Measurements from ENCODE around the gene PRKD3. TPM values are rescaled to one million over a fixed set of nuclear protein-coding genes. Genes with fewer than 3 reads are reported as not detected.
"Not testable (repeated sequence)": the region's sequence is repeated elsewhere in the genome, so short reads cannot be mapped to it uniquely, and the experiment has no call there.

The PRKD3 gene
- total and polyA plus RNA-seq, 11 donors: 3.4 to 24.5 (median 11.1) TPM

GRCh38 chr2:37295469-37296073 is 29.1 kb downstream of the PRKD3 start:
- 88 to 91% (median 89%) methylated on average over 1 of the region's 1 CpG for WGBS, 4 donors
- Histone ChIP-seq H3K4me3 (no peak overlapping the region), H3K27me3 (no peaks in the 10 kb centered on the region), H3K9me3 (no peaks in the 10 kb centered on the region), H3K4me1 (no peaks in the 10 kb centered on the region), H3K36me3 (peaks cover 0 to 27% (median 9%) of the 10 kb centered on the region in 9 donors), H3K27ac (no peak overlapping the region)
- intact Hi-C loops (cut with DNase I): no loop called here
- no peak for ATAC-seq
- TF ChIP-seq CTCF (IDR thresholded peaks at IDR 0.05) (no peak), POLR2A (IDR thresholded peaks at IDR 0.05) (no peak)
- DNase-seq: no peak

GRCh38 chr2:37294858-37295257 is 29.8 kb downstream of the PRKD3 start:
- DNase-seq; H3K4me3 ChIP-seq; H3K9me3 ChIP-seq; ATAC-seq; intact Hi-C loops (cut with DNase I); H3K27me3 ChIP-seq; H3K4me1 ChIP-seq; H3K27ac ChIP-seq: not testable (repeated sequence)
- H3K36me3 ChIP-seq: peaks cover 0 to 34% (median 14%) of the 10 kb centered on the region in 9 donors
- 95 to 100% (median 97%) methylated on average over 2 of the region's 2 CpGs for WGBS, 4 donors

DNA sequence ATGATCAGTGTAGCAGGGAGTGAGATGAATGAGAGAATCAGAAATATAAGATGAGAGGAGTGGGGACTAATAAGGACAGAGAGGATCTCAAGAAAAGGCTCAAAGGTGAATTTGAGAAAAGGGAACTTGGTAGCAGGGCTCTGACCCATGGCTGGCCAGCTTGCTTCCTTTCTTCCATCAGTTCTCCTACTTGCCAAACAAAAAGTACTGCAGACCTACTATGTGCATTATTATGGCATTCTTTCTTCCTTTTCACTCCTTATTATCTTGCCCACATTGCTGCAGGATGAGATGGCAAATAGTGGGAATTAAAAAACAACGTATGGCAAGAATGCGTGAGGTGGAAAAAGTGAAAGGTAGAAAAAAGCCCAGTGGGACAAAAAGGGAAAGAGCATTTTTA is 33.0 kb downstream of the PRKD3 start:
- Histone ChIP-seq H3K4me3 (no peak overlapping the region), H3K27me3 (no peaks in the 10 kb centered on the region), H3K27ac (no peak overlapping the region), H3K9me3 (no peaks in the 10 kb centered on the region), H3K36me3 (peaks cover 0 to 65% (median 41%) of the 10 kb centered on the region in 9 donors), H3K4me1 (no peaks in the 10 kb centered on the region)
- intact Hi-C loops (cut with DNase I): no loop called here
- TF ChIP-seq CTCF (IDR thresholded peaks at IDR 0.05): no peak
- no peak for TF ChIP-seq POLR2A (IDR thresholded peaks at IDR 0.05)
- WGBS, 4 donors: 93 to 99% (median 95%) methylated on average over 2 of the region's 2 CpGs
- no peak for ATAC-seq
- no peak for DNase-seq

DNA sequence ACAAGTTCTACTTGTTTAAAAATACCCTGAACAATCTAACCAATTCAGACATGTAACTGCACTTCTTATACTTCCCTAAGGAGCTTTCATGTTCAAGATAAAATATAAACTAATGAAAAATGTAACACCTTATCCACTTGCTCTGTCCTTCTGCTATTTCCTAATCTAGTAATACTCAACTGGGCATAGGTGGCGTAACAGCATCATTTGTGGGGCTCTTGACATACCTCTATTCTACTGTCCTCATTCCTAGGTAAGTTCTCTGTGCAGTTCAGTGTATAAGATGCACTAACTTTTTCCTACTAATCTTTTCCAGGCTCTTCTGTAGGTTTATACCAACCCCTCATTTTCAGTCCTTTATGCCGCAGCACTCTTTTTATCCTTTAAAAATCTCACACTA is 36.7 kb downstream of the PRKD3 start:
- no peak for ATAC-seq
- 95 to 99% (median 97%) methylated on average over 2 of the region's 2 CpGs for WGBS, 4 donors
- H3K4me1 ChIP-seq: peaks cover 0 to 5% (median 0%) of the 10 kb centered on the region in 12 donors
- no peak for DNase-seq
- H3K4me3 ChIP-seq: no peak overlapping the region
- intact Hi-C loops (cut with DNase I): no loop called here
- no peaks in the 10 kb centered on the region for H3K9me3 ChIP-seq
- peaks cover 0 to 97% (median 61%) of the 10 kb centered on the region in 9 donors for H3K36me3 ChIP-seq
- TF ChIP-seq CTCF (IDR thresholded peaks at IDR 0.05) (peak in 2 of 12 donors; percentile 11 to 27), POLR2A (IDR thresholded peaks at IDR 0.05) (no peak)
- H3K27me3 ChIP-seq: no peaks in the 10 kb centered on the region
- no peak overlapping the region for H3K27ac ChIP-seq

DNA sequence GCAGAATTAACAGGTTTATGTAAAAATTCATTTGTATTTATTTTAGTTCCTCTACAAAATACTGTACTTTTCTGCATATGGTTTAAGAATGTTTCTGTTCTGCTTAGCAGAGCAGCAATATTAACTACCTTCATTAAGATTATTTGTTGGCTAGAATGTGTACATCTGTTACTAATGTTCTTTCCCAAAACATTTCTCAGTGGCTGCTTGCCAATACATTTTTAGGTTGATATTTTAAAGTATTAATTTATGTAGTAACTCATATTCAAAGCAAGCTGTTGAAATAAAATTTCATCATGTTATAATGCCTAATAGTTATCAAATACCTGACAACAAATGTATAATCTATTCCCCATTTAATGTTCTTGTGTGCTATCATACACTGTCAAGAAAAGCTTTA is 40.3 kb downstream of the PRKD3 start:
- DNase-seq: no peak

More for the DNA sequence above, 40.3 kb downstream of the PRKD3 start:
- Histone ChIP-seq H3K4me1 (peaks cover 0 to 5% (median 0%) of the 10 kb centered on the region in 12 donors), H3K9me3 (no peaks in the 10 kb centered on the region), H3K4me3 (no peak overlapping the region), H3K36me3 (peaks cover 0 to 98% (median 78%) of the 10 kb centered on the region in 9 donors), H3K27me3 (no peaks in the 10 kb centered on the region), H3K27ac (no peak overlapping the region)
- TF ChIP-seq POLR2A (IDR thresholded peaks at IDR 0.05) (no peak), CTCF (IDR thresholded peaks at IDR 0.05) (no peak)
- intact Hi-C loops (cut with DNase I): no loop called here
- no peak for ATAC-seq
